HCT116 (cell line): Measurements from ENCODE around the gene OCA2. TPM values are rescaled to one million over a fixed set of nuclear protein-coding genes. Genes with fewer than 3 reads are reported as not detected.

Experiments used
- ATAC-seq: fragments of 200-7000 bp; cut with Tn5 transposase; 2 replicates; pipeline ENCODE4 v1.9.1; 2020; ENCODE audit warnings: mild to moderate bottlenecking, moderate library complexity
- BruUV-seq: library from RNA; stranded (reverse); fragments of 400-500 nt; replicated peaks from 2 replicates; lab custom pipeline; 2021; lab: Mats Ljungman, UMichigan
- CTCF ChIA-PET: fragments of 300-600 bp; sonication (Branson Sonifier 250); formaldehyde crosslinking; loops from one replicate; lab custom pipeline; 2021; ENCODE audit warnings: antibody characterized with exemption; lab: Charles Lee
- POLR2A ChIA-PET: fragments of 300-600, 350-600 bp; sonication (Branson Sonifier 250); formaldehyde crosslinking; loops from one replicate; lab custom pipeline; 2021; ENCODE audit warnings: antibody characterized with exemption; lab: Charles Lee
- RAD21 ChIA-PET, 2 experiments: fragments of 300-600 bp; sonication (Branson Sonifier 250); formaldehyde crosslinking; loops; one replicate each; lab custom pipeline; 2023; ENCODE audit warnings: low total read pairs in 2 of 2; ENCODE audit not compliant: uncharacterized antibody in 2 of 2, unreplicated experiment in 2 of 2, low non-redundant PET in 1 of 2; lab: Charles Lee
- DNase-seq: peaks from one replicate; pipeline ENCODE4 v3.0.0-alpha.2; 2010; ENCODE audit warnings: low read depth, low spot score
- H2AFZ ChIP-seq: fragments of 200-600 bp; shearing (Covaris generic), sonication (generic); 2 replicates; pipeline ENCODE4 v1.6.1; 2017; ENCODE audit warnings: low read depth, mixed run types, mixed read lengths, antibody characterized with exemption, low read length; ENCODE audit not compliant: poor library complexity, severe bottlenecking
- H3K27ac ChIP-seq: 2 replicates; pipeline ENCODE4 v1.5.1; 2012; ENCODE audit warnings: low read depth, low read length
- H3K27me3 ChIP-seq: fragments of 200-600 bp; sonication (generic); 2 replicates; pipeline ENCODE4 v1.6.1; 2016; ENCODE audit warnings: mixed run types, low read length, mixed read lengths; ENCODE audit not compliant: insufficient read depth
- H3K36me3 ChIP-seq, 2 experiments: fragments of 200-500 bp in 1 of 2; fragments of 200-600 bp in 1 of 2; sonication (Bioruptor generic) in 1 of 2; sonication (generic) in 1 of 2; 2 replicates each; pipeline versions ENCODE4 v1.5.1 to v1.6.1; 2014 to 2016; ENCODE audit warnings: low read length in 2 of 2, inconsistent platforms in 1 of 2, mixed read lengths in 1 of 2, mixed run types in 1 of 2; ENCODE audit not compliant: insufficient read depth in 2 of 2, control insufficient read depth in 1 of 2
- H3K4me1 ChIP-seq, 2 experiments: fragments of 200-600 bp in 1 of 2; sonication (generic) in 1 of 2; 2 replicates each; pipeline versions ENCODE4 v1.5.1 to v1.6.1; 2012 to 2017; ENCODE audit warnings: low read length in 2 of 2, inconsistent platforms in 1 of 2, mild to moderate bottlenecking in 1 of 2, mixed read lengths in 1 of 2, mixed run types in 1 of 2, moderate library complexity in 1 of 2; ENCODE audit not compliant: insufficient read depth in 2 of 2, control insufficient read depth in 1 of 2
- H3K4me2 ChIP-seq: fragments of 200-600 bp; sonication (generic); 2 replicates; pipeline ENCODE4 v1.6.1; 2017; ENCODE audit warnings: mixed run types, low read length, mixed read lengths
- H3K4me3 ChIP-seq, 2 experiments: fragments of 200-600 bp in 1 of 2; sonication (generic) in 1 of 2; replicated peaks in 1 of 2; 2 replicates each; pipeline ENCODE4 v1.5.1; 2011 to 2016; ENCODE audit warnings: low read length in 2 of 2, control low read depth in 1 of 2, low read depth in 1 of 2, mild to moderate bottlenecking in 1 of 2, mixed read lengths in 1 of 2, mixed run types in 1 of 2
- H3K79me2 ChIP-seq: fragments of 200-600 bp; sonication (generic); 2 replicates; pipeline ENCODE4 v1.6.1; 2017; ENCODE audit warnings: mild to moderate bottlenecking, mixed run types, low read length, moderate library complexity, mixed read lengths; ENCODE audit not compliant: insufficient read depth
- H3K9ac ChIP-seq: fragments of 200-600 bp; sonication (generic); 2 replicates; pipeline ENCODE4 v1.6.1; 2016; ENCODE audit warnings: low read length, mixed read lengths
- H3K9me2 ChIP-seq: fragments of 200-600 bp; sonication (generic), shearing (Covaris generic); 2 replicates; pipeline ENCODE4 v1.6.1; 2017; ENCODE audit warnings: mixed run types, mild to moderate bottlenecking, moderate library complexity; ENCODE audit not compliant: insufficient read depth
- H3K9me3 ChIP-seq, 2 experiments: fragments of 200-500 bp in 1 of 2; fragments of 200-600 bp in 1 of 2; sonication (Bioruptor generic) in 1 of 2; sonication (generic) in 1 of 2; 2 replicates each; pipeline ENCODE4 v1.6.1; 2014 to 2017; ENCODE audit warnings: low read length in 2 of 2, mixed read lengths in 2 of 2, inconsistent platforms in 1 of 2, low read depth in 1 of 2, mild to moderate bottlenecking in 1 of 2, mixed run types in 1 of 2, moderate library complexity in 1 of 2; ENCODE audit not compliant: control insufficient read depth in 1 of 2, insufficient read depth in 1 of 2
- H4K20me1 ChIP-seq: fragments of 200-600 bp; sonication (generic), shearing (Covaris generic); 2 replicates; pipeline ENCODE4 v1.6.1; 2017; ENCODE audit warnings: mixed run types, mild to moderate bottlenecking, moderate library complexity; ENCODE audit not compliant: insufficient read depth
- FOSL1 ChIP-seq: IDR thresholded peaks from 2 replicates; pipeline ENCODE4 v1.6.1; 2012; ENCODE audit warnings: low read depth
- POLR2A ChIP-seq: IDR thresholded peaks from 2 replicates; pipeline ENCODE4 v1.7.0; 2011; ENCODE audit warnings: borderline replicate concordance; ENCODE audit not compliant: insufficient read depth, insufficient read length; ENCODE audit errors: extremely low read depth
- REST ChIP-seq: IDR thresholded peaks from 2 replicates; pipeline ENCODE4 v1.6.1; 2012; ENCODE audit warnings: low read depth
- SP1 ChIP-seq: IDR thresholded peaks from 2 replicates; pipeline ENCODE4 v1.6.1; 2012; ENCODE audit warnings: low read depth
- SRF ChIP-seq: IDR thresholded peaks from 2 replicates; pipeline ENCODE4 v1.6.1; 2012; ENCODE audit warnings: low read depth
- intact Hi-C: fragments of 100-400 bp; cut with micrococcal nuclease; formaldehyde crosslinking; loops from 2 replicates; pipeline ENCODE4 v1.10.0; 2022
- total RNA-seq: library from RNA; stranded (reverse); gene quantifications from one replicate; pipeline ENCODE4 v1.2.1, GENCODE V29; 2021; ENCODE audit not compliant: unreplicated experiment

OCA2 gene
- total RNA-seq, 1 experiment from 2014 or later = not detected

GRCh38 chr15:28107904-28108275 is 8.8 kb upstream of the OCA2 start:
- ATAC-seq (no peak), DNase-seq (no peak)
- H2AFZ ChIP-seq = no peak overlapping the region
- no TSS peak for BruUV-seq
- intact Hi-C loops = no loop called here
- no peaks in the 10 kb centered on the region for H3K4me1 ChIP-seq
- RAD21 ChIA-PET = no interaction called here
- H3K9me3 ChIP-seq = no peaks in the 10 kb centered on the region
- CTCF ChIA-PET = interaction anchor here (0.5 to 2.4 kb wide), 2 partner anchors 8 to 18 kb away, joined by 4 to 9 read pairs; partner anchors contain the start of gene OCA2
- POLR2A ChIA-PET = no interaction called here
- no peak overlapping the region for H3K4me2 ChIP-seq
- peaks cover 4 to 10% of the 10 kb centered on the region in 2 experiments; a peak in 2 of 4 replicates for H3K36me3 ChIP-seq
- H3K9ac ChIP-seq = no peak overlapping the region
- no peaks in the 10 kb centered on the region for H3K9me2 ChIP-seq
- H3K4me3 ChIP-seq = no peak overlapping the region
- H3K79me2 ChIP-seq = no peaks in the 10 kb centered on the region
- TF ChIP-seq REST = no peak
- no peak for TF ChIP-seq POLR2A
- TF ChIP-seq SP1 = no peak
- no peak for TF ChIP-seq SRF
- TF ChIP-seq FOSL1 = no peak
- no peaks in the 10 kb centered on the region for H3K27me3 ChIP-seq
- H4K20me1 ChIP-seq = no peaks in the 10 kb centered on the region
- H3K27ac ChIP-seq = no peak overlapping the region
